HG03432 (cell line): ENCODE data around the gene TSLP.

ENCODE experiments used
- ATAC-seq: cut with Tn5 transposase; IDR thresholded peaks from one replicate; pipeline ENCODE4 v1.9.1; 2021; ENCODE audit warnings: mild to moderate bottlenecking, moderate library complexity; ENCODE audit not compliant: unreplicated experiment

Gene TSLP

DNA sequence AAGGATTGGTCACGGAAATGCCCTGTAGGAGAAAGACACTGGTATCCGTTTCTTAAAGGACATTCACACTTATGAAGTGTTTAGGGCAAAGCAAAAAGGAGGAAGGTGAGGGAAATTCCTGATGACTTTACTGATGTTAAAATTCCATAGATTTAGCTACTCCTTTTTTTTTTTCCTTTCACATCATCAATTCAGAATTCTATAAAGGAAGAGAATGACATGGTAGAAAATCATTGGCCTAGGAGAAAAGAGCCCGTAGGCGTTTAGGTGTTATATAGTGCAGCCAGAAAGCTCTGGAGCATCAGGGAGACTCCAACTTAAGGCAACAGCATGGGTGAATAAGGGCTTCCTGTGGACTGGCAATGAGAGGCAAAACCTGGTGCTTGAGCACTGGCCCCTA, at the start of gene TSLP:
Gene TSLP, plus strand, starts transcription at position 301 of the 400 bp plus-strand sequence. CDS start 178 bp downstream, outside the sequence.
- no peak for ATAC-seq

GRCh38 chr5:111022301-111022700, 49.2 kb upstream of the TSLP start:
- ATAC-seq, result no peak

GRCh38 chr5:111028865-111029264, 42.6 kb upstream of the TSLP start:
- no peak for ATAC-seq

DNA sequence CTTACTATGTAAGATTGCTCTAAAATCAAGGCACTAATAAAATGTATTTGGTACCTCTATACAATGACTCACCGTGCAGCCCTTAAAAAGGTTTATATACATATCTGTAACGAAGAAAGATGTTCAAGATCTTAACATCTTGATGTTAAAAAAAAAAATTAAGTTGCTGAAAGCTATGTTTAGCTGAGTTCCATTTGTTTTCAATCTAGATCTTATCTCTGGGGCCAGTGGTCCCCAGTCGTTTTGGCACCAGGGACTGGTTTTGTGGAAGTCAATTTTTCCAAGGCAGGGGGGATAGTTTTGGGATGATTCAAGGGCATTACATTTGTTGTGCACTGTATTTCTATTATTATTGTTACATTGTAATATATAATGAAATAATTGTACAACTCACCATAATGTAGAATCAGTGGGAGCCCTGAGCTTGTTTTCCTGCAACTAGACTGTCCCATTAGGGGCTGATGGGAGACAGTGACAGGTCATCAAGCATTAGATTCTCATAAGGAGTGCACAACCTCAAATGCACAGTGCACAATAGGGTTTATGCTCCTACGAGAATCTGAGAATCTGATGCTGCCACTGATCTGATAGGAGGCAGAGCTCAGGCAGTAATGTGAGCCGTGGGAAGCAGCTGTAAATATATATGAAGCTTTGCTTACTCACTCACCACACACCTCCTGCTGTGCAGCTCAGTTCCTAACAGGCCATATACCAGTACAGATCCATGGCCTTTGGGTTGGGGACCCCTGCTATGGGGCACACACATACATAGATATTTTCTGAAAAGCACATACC, 27.6 kb upstream of the TSLP start:
- ATAC-seq, result no peak

DNA sequence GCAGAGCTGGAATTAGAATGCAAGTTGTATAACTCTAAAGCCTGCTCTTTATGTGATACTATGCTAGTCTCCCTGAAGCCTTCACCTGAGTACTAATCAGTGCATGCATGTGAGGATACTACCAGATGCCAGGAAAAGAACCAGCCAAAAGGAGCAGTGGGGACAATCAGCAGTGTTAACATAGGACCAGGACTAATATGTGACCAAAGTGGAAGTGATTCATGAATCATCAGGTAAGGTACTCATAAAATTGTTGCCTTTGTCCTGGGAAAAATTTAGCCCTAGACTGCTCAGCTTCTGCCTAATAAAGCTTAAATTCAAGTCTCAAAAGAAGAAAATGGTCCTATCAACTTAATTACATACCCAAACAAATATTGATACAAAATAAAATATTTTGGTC, 13.4 kb upstream of the TSLP start:
- ATAC-seq, result no peak

GRCh38 chr5:111060169-111060568, 11.3 kb upstream of the TSLP start:
- no peak for ATAC-seq

DNA sequence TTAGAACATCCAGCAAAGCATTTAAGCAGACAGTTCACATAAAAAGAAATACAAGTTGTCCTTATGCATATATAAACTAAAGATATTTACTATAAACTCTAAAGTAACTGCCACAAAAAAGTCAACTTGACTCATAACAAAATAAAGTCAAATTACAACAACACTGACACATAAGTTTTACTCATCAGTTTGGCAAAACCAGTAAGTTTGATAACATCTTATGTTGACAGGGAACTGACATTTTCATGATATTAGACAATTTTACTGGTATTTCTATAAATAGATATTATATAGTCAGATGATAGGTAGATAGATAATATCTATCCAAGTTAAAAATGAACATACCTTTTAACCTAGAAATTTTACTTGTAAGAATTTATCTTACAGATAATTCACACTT, 9.9 kb upstream of the TSLP start:
- ATAC-seq, result no peak

DNA sequence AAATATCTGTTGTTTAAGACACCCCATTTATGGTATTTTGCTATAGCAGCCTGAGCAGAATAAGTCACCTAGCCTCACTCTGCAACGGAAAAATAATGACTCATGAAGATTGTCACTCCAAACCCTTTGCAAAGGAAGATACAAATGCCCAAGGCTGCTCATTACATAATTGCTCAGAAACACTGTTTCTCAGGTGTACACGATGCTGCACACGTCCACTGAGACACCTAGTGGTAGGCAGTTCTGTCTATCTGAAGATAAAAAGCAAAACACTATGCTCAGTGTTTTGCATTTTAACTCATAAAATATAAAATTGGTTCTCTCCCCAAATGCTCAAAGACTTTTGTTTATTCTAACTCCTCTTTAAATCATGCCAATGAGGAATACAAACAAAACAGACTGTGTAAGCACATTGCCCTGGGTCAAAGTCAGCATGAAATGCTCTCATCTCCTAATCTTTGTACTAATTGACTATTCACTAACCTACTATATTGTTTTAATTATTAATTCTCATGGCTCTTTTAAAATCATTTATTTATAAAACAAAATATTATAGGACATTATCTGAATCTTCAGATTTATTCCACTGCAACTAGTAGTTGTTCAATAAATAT, 7.7 kb upstream of the TSLP start:
- ATAC-seq, result peak; percentile 82

GRCh38 chr5:111066261-111066938, 5.1 kb upstream of the TSLP start:
- no peak for ATAC-seq

DNA sequence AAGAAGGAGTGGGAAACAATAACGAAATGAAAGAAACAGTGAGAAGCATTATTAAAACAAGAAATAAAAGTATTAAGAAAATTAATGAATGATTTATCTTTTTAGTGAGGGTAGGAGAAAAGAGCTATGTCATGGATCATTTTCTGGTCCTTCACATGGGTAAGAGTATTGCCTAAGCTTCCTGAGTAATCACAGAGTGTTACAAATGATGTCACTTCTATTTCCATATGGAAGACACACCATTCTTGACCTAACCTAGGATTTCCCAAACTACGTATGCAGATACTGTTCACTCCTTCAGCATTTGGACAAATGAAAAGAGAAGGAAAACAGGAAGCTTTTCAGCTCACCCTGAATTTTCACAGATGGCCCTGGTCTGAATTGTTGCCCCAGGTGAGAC, 3.3 kb upstream of the TSLP start:
- no peak for ATAC-seq

DNA sequence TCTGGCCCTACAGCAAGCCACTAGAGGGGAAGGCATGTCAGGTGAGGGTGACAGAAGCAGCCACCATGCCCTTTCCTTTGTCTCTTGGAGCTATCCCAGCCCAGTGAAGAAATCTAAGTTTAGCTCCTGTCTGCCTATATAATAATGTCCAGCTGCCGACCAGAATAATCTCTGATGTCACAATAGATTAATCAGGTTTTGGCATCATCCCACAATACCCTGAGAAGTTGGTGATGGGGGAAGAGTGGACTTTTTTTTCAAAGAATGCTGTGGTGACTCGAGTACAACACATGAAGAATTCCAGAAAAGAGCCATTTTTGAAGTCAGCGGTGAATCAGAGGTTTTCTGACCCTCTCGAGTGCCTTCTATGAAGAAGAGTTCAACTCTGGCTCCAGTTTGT, 1.7 kb upstream of the TSLP start:
- ATAC-seq, result no peak

DNA sequence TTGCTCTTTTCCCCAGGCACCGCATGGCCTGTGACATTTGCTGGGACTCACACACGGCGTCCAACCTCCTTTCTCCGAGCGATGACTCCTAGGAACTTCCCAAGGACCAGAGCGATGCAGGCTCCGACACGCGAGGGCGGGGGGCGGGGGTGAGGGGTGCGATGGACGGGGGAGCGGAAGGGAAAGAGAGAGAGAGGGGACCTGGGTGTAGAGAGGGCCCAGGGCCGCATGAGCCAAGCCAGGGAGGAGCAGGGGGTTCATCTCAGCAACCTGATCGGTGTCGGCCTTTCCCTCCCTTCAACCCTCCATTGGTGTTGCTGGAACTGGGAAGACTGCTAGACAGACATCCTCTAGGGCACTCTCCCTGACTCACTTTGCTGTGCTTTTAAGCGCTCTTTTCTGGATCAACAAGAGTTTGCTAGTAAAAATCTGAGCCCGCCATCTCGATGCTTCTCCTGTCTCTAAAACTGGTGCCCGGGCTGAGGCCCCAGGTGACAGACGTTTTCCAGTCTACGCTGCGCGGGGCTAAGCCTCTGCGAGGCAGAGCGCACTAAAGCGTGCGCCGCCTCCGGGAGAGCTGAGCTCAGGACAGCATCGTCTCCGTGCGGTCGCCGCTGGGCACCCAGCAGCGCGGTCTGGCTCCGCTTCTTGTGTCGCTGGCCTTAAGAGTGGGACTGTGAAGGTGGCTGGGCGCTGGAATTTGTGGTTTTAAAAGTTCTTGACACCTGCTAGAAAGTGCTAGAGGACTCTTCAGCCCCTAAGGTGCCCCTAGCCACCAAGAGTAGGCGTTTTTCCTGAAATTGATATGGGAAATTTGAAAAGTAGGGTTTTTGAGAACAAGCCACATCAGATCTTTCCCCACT, 1.0 kb upstream of the TSLP start:
- peak; percentile 62 for ATAC-seq

DNA sequence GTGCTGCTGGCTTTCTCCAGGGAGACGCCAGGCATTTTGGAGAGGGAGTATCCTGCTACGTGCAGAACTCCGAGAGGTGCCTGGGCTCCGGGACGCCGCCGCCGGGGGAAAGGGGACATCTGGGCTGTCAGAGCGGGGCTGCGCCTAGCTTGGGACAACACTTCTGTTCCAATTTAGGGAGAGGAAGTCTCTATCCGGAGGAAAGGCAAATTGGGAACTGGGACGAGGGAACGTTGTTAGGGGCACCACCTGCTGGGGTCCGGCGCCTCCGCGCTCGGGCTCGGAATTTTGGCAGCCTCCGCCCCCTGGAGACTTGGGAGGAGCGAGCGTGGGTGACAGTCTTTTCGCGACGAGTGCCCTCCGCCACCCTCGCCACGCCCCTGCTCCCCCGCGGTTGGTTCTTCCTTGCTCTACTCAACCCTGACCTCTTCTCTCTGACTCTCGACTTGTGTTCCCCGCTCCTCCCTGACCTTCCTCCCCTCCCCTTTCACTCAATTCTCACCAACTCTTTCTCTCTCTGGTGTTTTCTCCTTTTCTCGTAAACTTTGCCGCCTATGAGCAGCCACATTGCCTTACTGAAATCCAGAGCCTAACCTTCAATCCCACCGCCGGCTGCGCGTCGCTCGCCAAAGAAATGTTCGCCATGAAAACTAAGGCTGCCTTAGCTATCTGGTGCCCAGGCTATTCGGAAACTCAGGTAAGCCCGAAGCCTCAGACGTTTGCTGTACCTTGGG, 1.6 kb downstream of the TSLP start:
- peak; percentile 85 for ATAC-seq

DNA sequence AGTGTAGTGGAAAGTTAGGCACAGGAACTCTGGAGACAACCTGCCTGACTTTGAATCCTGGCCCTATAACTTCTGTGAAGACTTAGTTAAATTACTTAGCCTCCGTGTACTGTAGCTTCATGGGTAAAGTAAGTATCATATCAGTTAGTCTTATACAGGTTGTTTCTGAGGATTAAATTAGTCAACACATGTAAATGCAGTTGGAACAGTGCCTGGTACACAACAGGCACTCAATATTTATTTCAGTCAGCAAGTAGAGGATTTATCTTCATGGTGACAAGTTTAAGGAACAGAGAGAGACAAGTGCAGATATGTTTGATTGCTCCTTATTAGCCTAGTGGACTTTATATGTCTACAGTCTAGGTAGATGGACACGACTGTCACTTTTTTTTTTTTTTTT, 2.7 kb downstream of the TSLP start:
- no peak for ATAC-seq

DNA sequence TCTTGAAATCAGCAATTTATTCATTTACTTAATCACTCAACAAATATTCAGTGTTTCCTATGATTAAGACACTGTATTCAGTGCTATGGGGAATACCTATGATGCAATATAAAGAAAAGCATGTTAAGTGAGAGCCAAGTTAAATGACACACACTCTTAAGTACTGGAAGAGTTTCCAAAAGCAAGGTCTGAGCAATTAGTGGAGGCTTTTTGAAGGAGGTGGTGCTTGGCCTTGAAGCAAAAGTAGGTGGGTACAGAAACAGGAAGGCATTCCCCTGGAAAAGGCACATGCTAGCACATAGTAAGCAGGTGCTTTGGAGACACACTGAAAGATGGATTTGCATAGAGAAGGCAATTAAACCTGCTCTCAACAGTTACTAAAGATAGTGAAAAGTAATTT, 4.0 kb downstream of the TSLP start:
- no peak for ATAC-seq

DNA sequence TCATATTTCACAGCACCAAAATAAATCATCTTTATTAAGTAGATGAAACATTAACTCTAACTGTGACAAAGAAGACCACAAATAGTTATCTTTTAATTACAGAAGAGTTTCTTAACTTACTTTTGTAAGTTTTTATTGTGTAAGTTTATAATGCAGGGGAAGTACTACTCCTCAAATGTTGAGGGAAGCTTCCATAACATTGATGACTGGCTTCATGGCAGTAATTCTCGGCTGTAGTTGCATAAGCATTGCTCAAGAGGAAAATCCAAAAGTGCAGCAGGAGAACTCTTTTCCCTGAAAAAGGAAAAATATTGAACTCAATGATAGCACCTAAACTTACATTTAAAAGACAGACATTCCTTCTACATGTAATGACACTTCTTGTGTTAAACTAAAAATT, 4.6 kb downstream of the TSLP start:
- ATAC-seq, result no peak

DNA sequence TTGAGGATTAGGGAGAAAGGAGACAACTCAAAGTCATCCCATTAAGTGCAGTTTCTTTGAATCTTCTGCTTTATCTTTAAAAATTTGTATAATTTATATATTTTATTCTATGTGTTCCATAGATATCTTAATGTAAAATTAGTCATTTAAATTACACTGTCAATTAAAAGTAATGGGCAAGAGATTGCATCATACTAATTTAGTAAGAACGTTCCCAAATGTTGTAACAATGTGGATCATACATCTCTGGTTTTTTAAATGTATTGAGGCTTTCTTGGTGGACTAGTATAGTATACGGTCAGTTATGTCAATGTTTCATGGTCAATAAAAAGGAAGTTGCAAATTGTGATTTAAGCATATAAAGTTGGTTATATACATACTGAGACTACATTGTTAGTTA, 6.2 kb downstream of the TSLP start:
- no peak for ATAC-seq

GRCh38 chr5:111079846-111080245, 8.3 kb downstream of the TSLP start:
- no peak for ATAC-seq

- ATAC-seq, result peak; percentile 87
Observed at GRCh38 chr5:111083323-111083722, 11.8 kb downstream of the TSLP start.

DNA sequence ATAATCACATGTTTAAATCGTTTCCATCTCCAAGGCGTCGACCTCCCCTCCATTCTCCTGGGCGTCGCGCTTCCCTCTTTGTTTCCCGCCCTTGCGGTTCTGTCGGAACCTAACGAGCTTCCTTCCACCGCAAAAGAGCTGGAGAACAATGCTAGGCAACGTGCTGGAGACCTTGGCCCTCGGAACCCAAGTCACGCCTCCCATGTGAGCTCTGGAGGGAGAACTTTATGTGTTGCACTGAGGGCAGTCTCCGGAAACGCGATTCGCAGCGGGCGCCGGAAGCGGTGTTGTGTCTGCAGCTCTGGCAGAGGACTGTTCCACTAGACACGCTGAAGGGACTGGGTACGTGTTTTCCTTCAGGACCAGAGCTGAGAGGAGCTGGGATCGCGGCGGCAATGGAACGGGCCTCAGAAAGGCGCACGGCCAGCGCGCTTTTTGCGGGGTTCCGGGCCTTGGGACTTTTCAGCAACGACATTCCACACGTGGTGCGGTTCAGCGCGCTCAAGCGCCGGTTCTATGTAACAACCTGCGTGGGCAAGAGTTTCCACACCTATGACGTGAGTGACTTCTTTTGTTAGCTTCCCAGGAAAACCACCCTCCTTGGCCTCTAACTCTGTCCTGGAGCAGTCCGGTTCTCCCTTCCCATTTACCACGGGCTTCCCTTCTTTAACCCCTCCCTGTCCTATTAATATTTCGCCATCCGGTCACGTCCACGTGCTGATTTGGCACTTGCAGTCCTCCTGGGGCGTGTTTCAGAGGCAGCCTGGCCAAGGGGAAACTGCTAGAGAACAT, 20.7 kb downstream of the TSLP start, which contains the start of gene WDR36:
Gene WDR36, plus strand, starts transcription at position 287 of the 792 bp plus-strand sequence. Its CDS starts 109 bp downstream, at position 396.
- peak; percentile 97 for ATAC-seq
